Right lobe of liver (tissue), 4 donors: ENCODE results near the gene CDC123.

Experiments
- CTCF ChIP-seq, 4 donors: fragments of 200-600 bp in 3 of 4; fragments of 450-650 bp in 1 of 4; IDR thresholded peaks; one replicate each; pipeline versions ENCODE4 v1.5.1 to v1.8.0; 2016 to 2022; ENCODE audit warnings: antibody characterized with exemption in 4 of 4, mild to moderate bottlenecking in 2 of 4
- POLR2A ChIP-seq: fragments of 450-650 bp; IDR thresholded peaks from one replicate; pipeline ENCODE4 v1.6.1; 2017; ENCODE audit warnings: antibody characterized with exemption, mild to moderate bottlenecking
- donor health status: DM: no; HTN: no; CAD: no.
- donor health status: DM: no; HTN: no; CAD: no.
- donor health status: DM: no; HTN: yes; CAD: no.

- no peak for TF ChIP-seq POLR2A
- TF ChIP-seq CTCF (IDR thresholded peaks at IDR 0.05), result no peak
Measured at GRCh38 chr10:12154516-12154915, 41.5 kb upstream of the CDC123 start.
